ENCODE data around the gene CNTNAP2. TPM values are rescaled to one million over a fixed set of nuclear protein-coding genes. Genes with fewer than 3 reads are reported as not detected.

Gene CNTNAP2
- total RNA-seq, 2 experiments from 2014 or later = not detected

GRCh38 chr7:148174376-148174775 lies 2057.8 kb downstream of the CNTNAP2 start:
- Histone ChIP-seq H3K36me3 (ENCODE audit: insufficient read depth, low read length) (no peaks in the 10 kb centered on the region), H3K4me1 (ENCODE audit: insufficient read depth, low read length) (no peaks in the 10 kb centered on the region), H3K27me3 (ENCODE audit: control insufficient read depth in 1 of 2, insufficient read depth in 2 of 2, low read length in 2 of 2) (no peaks in the 10 kb centered on the region), H3K27ac (ENCODE audit: low read depth in 1 of 2, low read length in 2 of 2) (no peak overlapping the region), H3K9me3 (ENCODE audit: control insufficient read depth in 1 of 2, insufficient read depth in 1 of 2, low read length in 2 of 2) (no peaks in the 10 kb centered on the region), H3K4me3 (ENCODE audit: low read length) (no peak overlapping the region)
- no peak overlapping the region for H3K27ac Mint-ChIP-seq
- H3K4me1 Mint-ChIP-seq (ENCODE audit: low read depth) = no peaks in the 10 kb centered on the region
- DNase-seq (no peak), ATAC-seq (ENCODE audit: poor library complexity) (no peak)
- ChIA-PET CTCF (no interaction called here), POLR2A (no interaction called here)
- no peak overlapping the region for H3K4me3 Mint-ChIP-seq
- no peaks in the 10 kb centered on the region for H3K36me3 Mint-ChIP-seq (ENCODE audit: low read depth)
- H3K27me3 Mint-ChIP-seq = peaks cover 3% of the 10 kb centered on the region
- no peaks in the 10 kb centered on the region for H3K9me3 Mint-ChIP-seq
- no peak for TF ChIP-seq CTCF (IDR thresholded peaks at IDR 0.05)
- intact Hi-C loops (cut with DNase I, micrococcal nuclease) = no loop called here

- Histone ChIP-seq H3K36me3 (ENCODE audit: insufficient read depth, low read length) (no peaks in the 10 kb centered on the region), H3K27ac (ENCODE audit: low read depth in 1 of 2, low read length in 2 of 2) (no peak overlapping the region), H3K27me3 (ENCODE audit: control insufficient read depth in 1 of 2, insufficient read depth in 2 of 2, low read length in 2 of 2) (no peaks in the 10 kb centered on the region), H3K9me3 (ENCODE audit: control insufficient read depth in 1 of 2, insufficient read depth in 1 of 2, low read length in 2 of 2) (no peaks in the 10 kb centered on the region), H3K4me3 (ENCODE audit: low read length) (no peak overlapping the region), H3K4me1 (ENCODE audit: insufficient read depth, low read length) (no peaks in the 10 kb centered on the region)
- Mint-ChIP-seq H3K27ac (no peak overlapping the region), H3K9me3 (no peaks in the 10 kb centered on the region), H3K27me3 (peaks cover 4% of the 10 kb centered on the region), H3K4me1 (ENCODE audit: low read depth) (no peaks in the 10 kb centered on the region), H3K36me3 (ENCODE audit: low read depth) (no peaks in the 10 kb centered on the region), H3K4me3 (no peak overlapping the region)
- DNase-seq (no peak), ATAC-seq (ENCODE audit: poor library complexity) (no peak)
- TF ChIP-seq CTCF (IDR thresholded peaks at IDR 0.05) = no peak
- intact Hi-C loops (cut with DNase I, micrococcal nuclease) = no loop called here
- ChIA-PET CTCF (no interaction called here), POLR2A (no interaction called here)
Observed at GRCh38 chr7:148175512-148175911, 2058.9 kb downstream of the CNTNAP2 start.

- H3K4me3 Mint-ChIP-seq = no peak overlapping the region
- H3K9me3 Mint-ChIP-seq = no peaks in the 10 kb centered on the region
- TF ChIP-seq CTCF (IDR thresholded peaks at IDR 0.05) = no peak
- no peaks in the 10 kb centered on the region for H3K4me1 Mint-ChIP-seq (ENCODE audit: low read depth)
- H3K36me3 ChIP-seq (ENCODE audit: insufficient read depth, low read length) = no peaks in the 10 kb centered on the region
- CTCF ChIA-PET = no interaction called here
- H3K27ac ChIP-seq (ENCODE audit: low read depth in 1 of 2, low read length in 2 of 2) = no peak overlapping the region
- no peaks in the 10 kb centered on the region for H3K36me3 Mint-ChIP-seq (ENCODE audit: low read depth)
- DNase-seq = no peak
- no peaks in the 10 kb centered on the region for H3K4me1 ChIP-seq (ENCODE audit: insufficient read depth, low read length)
- no peak overlapping the region for H3K27ac Mint-ChIP-seq
- peaks cover 13% of the 10 kb centered on the region for H3K27me3 Mint-ChIP-seq
- POLR2A ChIA-PET = no interaction called here
- no peaks in the 10 kb centered on the region for H3K27me3 ChIP-seq (ENCODE audit: control insufficient read depth in 1 of 2, insufficient read depth in 2 of 2, low read length in 2 of 2)
- H3K4me3 ChIP-seq (ENCODE audit: low read length) = no peak overlapping the region
- no peaks in the 10 kb centered on the region for H3K9me3 ChIP-seq (ENCODE audit: control insufficient read depth in 1 of 2, insufficient read depth in 1 of 2, low read length in 2 of 2)
- intact Hi-C loops (cut with DNase I, micrococcal nuclease) = no loop called here
- ATAC-seq (ENCODE audit: poor library complexity) = no peak
Observed at GRCh38 chr7:148177972-148178371, 2061.4 kb downstream of the CNTNAP2 start.

Data from CD4-positive, alpha-beta T cell (primary cell).